GM21390 (cell line): ENCODE measurements around the gene PLA2R1.
A peak's percentile ranks its signal among the peaks of the same experiment; 100 is the strongest.
"Not testable (repeated sequence)": the region's sequence is repeated elsewhere in the genome, so short reads cannot be mapped to it uniquely, and the experiment has no call there.

Experiments used
- ATAC-seq: cut with Tn5 transposase; IDR thresholded peaks from one replicate; pipeline ENCODE4 v1.9.1; 2021; ENCODE audit not compliant: unreplicated experiment

The PLA2R1 gene

GRCh38 chr2:159984034-159984433 lies 78.4 kb downstream of the PLA2R1 start:
- no peak for ATAC-seq

- ATAC-seq: no peak
Observed at GRCh38 chr2:159982842-159983785, 79.3 kb downstream of the PLA2R1 start.

DNA sequence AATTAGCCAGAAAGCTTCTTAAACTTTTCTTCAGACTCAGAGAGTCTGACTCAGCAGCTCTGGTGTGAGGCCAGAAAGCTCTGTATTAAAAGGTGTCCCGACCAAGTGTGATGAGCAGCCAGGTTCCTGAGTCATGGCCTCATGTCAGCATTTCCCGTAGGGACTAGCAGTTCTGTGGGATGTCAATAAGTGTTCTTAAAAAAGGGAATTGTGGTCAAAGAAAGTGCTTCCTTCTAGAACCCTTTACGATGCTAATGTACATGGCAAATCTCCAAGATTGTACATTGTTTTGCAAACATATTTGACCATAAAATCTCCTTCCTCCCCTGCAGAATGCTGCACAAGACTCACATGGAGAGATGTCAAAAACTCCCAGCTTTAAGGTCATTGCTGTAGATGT lies 80.1 kb downstream of the PLA2R1 start:
- no peak for ATAC-seq

DNA sequence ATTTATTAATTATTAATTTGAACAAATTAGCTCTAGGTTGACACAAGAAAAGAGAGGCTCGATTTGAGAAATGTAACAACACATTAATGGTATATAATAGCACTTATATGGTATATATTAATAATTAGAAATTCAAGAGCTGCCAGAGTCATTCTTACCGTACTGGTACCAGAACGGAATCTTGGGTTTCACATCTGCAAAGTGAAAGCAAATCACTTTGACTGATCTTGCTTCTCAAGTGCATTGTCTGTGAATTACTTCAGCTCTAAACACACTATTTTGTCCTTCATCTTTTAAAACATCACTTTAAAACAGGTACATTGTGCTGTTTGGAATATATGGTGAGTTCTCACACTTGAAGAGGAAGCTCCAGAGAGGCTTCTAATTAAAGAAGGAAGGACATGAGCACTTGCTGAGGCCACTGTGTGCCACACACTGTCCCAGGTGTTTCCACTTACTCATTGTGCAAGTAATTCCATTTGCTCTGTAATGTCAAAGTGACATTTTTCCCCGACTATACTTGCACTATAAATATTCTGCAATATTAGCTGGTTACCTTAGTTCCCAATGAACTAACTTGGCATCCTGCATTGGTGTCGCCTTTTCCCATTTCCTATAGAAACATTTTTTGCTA lies 85.8 kb downstream of the PLA2R1 start:
- ATAC-seq: no peak

- no peak for ATAC-seq
Observed at GRCh38 chr2:159973325-159973724, 89.1 kb downstream of the PLA2R1 start.

GRCh38 chr2:159971365-159972152 lies 90.9 kb downstream of the PLA2R1 start:
- ATAC-seq: no peak

GRCh38 chr2:159970548-159970947 lies 91.9 kb downstream of the PLA2R1 start:
- not testable (repeated sequence) for ATAC-seq

GRCh38 chr2:159968279-159968900 lies 94.0 kb downstream of the PLA2R1 start:
- ATAC-seq: peak; percentile 34

GRCh38 chr2:159963700-159964099 lies 98.7 kb downstream of the PLA2R1 start:
- ATAC-seq: peak; percentile 82

DNA sequence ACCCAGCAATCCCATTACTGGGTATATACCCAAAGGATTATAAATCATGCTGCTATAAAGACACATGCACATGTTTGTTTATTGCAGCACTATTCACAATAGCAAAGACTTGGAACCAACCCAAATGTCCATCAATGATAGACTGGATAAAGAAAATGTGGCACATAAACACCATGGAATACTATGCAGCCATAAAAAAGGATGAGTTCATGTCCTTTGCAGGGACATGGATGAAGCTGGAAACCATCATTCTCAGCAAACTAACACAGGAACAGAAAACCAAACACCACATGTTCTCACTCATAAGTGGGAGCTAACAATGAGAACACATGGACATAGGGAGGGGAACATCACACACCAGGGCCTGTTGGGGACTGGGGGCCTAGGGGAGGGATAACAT lies 99.9 kb downstream of the PLA2R1 start:
- ATAC-seq: not testable (repeated sequence)

DNA sequence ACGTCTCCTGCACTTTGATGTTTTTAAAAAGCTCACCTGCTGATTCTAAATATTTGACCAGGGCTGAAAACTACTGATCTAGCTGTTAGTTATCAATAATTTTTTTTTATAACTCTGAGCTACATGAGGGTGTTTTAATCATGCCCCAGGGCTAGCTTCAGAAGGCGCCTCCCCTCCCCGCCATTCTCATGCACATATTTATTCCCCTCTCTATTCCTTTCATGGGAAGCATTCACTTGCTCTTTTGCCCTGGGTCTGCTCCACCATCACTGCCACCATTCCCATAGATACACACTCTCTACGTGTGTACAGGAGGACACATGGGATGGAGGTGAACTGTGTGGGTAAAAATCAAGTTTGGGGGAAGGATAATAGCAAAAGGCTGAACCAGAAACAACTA lies 101.0 kb downstream of the PLA2R1 start:
- no peak for ATAC-seq

DNA sequence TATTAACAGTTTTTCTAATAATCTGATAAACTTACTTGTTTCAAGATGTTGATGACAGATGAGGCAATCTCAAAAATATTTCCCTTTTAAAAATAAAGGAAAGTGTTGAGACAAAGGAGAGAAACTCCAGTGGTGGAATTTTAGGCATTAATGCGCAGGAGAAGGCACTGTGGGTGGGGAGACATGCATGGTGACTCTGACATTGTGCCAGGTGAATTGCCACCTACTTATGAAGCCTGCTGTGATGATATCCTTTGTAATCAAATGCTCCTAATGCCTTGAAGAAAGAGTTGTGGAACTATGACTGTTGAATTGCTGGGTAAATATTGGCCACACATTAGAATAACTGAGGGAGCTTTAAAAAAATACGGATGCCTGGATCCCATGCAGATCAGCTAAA lies 101.4 kb downstream of the PLA2R1 start:
- ATAC-seq: no peak

DNA sequence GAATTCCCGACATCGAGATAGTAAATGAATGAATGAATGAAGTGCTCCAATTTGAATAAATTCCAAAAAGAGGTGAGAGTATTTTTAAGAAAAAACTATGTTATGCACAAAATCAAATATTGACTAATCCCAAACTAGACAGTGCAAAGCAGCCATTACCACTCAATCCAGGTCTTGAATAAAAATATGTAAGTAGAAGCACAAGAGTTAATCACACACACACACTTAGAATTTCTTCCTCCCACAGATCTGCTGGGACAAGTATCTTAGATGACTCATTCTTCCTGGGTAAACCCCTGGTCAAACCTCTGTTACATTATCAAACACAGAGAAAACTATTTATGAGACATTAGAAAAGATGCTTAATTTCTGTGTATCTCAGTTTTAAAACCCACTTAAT lies 102.0 kb downstream of the PLA2R1 start:
- peak; percentile 39 for ATAC-seq

DNA sequence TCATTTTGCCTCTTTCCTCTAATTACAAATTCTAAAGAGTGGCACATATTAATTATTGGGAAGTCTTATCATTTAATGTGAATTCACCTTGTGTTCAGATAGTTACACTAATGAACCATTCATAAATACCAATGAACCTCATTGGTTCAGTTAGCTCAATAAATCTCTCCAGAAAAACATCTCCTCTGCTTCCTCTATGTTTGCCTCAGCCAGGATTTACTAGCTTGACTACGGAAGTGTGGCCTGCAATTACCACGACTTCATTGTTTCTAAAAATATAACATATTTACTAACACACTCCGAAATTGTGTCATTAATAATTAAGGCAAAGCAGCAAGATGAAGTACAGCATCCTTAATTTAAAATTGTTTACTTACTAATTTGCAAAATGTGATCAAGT lies 103.3 kb downstream of the PLA2R1 start:
- no peak for ATAC-seq

DNA sequence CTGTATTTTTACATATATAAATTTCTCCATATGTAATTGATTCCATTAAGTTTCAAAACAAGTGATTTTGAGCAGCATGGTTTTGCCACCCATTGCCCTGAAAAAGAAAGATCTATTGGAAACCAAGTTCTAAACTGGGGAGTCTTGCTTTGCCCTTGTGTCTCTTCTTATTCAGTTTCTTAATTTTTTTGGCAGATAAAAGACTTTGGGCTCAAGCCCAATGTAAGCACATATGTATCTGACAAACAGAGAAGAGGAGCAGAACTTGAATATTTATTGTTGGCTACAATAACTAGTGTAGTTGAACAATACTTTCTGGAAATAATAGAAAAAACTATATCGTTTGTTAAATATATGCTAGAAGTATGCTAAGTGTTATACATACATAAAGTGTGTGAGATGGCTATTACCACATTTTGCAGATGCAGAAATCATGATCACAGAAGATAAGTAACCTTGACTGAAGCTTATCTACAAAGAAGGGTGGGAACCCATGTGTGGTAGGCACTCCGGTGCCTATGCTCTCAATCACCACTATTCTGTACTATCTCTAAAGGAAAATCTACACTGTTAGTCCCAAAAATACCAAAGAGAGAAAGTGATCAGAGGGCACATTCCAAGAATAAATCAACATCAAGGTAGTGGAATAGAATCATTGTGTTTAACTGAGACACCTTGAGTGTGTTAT lies 109.1 kb downstream of the PLA2R1 start:
- ATAC-seq: no peak

GRCh38 chr2:159946326-159946999 lies 116.0 kb downstream of the PLA2R1 start:
- ATAC-seq: no peak

DNA sequence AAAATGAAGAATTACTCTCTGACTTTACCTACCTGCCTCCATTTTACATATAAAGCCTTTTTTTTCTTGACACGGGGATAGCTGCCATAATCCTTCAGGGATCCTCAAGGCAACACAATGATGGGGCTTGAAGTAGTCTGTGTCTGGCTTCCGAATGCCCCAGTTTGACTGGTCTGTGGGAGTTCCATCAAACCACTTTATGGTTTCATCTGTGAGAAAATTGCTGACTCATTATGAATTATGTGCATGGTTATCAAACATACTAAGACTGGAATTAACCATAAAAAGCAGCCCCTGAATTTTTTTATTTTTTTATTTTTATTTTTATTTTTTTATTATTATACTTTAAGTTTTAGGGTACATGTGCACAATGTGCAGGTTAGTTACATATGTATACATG lies 117.5 kb downstream of the PLA2R1 start:
- ATAC-seq: no peak

DNA sequence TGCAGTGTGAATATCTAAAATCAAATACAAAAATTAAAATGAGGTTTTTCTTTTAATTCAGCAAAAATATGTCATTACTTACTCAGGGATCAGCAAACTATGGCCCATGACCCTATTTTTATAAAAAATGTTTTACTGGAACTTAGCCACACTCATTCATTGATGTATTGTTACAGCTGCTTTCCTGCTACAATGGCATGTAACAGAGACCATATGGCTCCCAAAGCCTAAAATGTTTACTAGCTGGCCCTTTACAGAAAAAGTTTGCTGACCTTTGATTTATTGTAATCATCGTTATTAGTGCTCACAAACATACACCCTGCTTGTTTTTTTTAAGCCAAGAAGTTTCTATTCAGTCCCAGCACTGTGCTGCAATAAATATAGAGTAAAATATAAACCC lies 120.3 kb downstream of the PLA2R1 start:
- ATAC-seq: no peak

DNA sequence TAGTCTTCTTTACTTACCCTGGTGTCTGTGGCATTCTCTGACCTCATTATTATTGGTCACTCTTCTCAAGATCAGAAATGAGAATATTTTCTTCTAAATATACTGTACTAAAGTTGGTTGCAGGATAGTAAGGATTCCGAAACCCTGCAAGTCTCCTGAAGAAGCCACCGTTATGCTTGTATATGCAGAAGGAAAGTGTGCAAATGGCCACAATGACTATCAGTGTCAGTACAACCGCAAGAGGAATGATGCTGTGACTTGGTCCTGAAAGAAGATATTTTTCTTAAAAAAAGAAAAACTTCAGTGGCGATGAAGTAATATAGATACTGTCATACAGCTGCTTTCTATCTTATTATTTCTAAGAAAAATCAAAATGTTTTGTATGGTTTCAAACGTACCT lies 120.7 kb downstream of the PLA2R1 start:
- no peak for ATAC-seq

DNA sequence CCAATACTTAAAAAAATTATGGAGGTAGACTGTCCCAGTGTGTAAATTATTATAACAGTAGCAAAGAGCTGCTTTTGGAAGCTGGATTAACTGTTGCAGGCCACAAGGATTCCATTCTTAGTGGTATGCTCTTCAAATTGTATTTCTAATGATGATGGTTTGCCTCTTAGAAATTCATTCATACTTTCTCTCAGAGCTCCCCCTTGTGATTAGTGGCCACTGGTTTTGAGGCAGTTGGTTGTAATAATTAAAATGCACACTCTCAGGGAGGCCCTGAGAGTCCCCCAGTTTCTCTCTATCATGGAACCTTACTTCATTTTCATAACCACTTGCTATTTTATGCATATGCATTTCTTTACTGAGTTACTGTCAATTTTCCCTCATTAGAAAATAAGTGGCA lies 122.5 kb downstream of the PLA2R1 start:
- ATAC-seq: peak; percentile 87
